Ammon's horn (tissue), 1 donor: ENCODE measurements around the gene PRPF6.

Experiments
- DNase-seq: peaks from one replicate; pipeline ENCODE4 v3.0.0-alpha.2; 2016; ENCODE audit warnings: low spot score

The PRPF6 gene

GRCh38 chr20:63980806-63981728 is at the start of gene PRPF6:
TSS of gene PRPF6 (plus strand) at chr20:63981132. CDS start at chr20:63981246, 114 bp downstream.
- peak; percentile 96 for DNase-seq

- DNase-seq: no peak
Measured at GRCh38 chr20:63931735-63932134, 49.2 kb upstream of the PRPF6 start.

- no peak for DNase-seq
Measured at GRCh38 chr20:63932606-63933160, 48.2 kb upstream of the PRPF6 start.

- DNase-seq: no peak
Measured at GRCh38 chr20:63933646-63934045, 47.3 kb upstream of the PRPF6 start.

GRCh38 chr20:63934271-63935068 is 46.5 kb upstream of the PRPF6 start:
- DNase-seq: no peak

GRCh38 chr20:63935447-63935846 is 45.5 kb upstream of the PRPF6 start:
- no peak for DNase-seq

- DNase-seq: no peak
Measured at GRCh38 chr20:63937596-63937995, 43.3 kb upstream of the PRPF6 start.

- DNase-seq: no peak
Measured at GRCh38 chr20:63939061-63939935, 41.6 kb upstream of the PRPF6 start.

GRCh38 chr20:63940071-63940471 is 40.9 kb upstream of the PRPF6 start:
- no peak for DNase-seq

GRCh38 chr20:63940472-63941266 is 40.3 kb upstream of the PRPF6 start:
- DNase-seq: no peak

- no peak for DNase-seq
Measured at GRCh38 chr20:63941282-63942081, 39.5 kb upstream of the PRPF6 start.

- DNase-seq: no peak
Measured at GRCh38 chr20:63942250-63942951, 38.5 kb upstream of the PRPF6 start.

GRCh38 chr20:63942969-63943807 is 37.7 kb upstream of the PRPF6 start:
- DNase-seq: no peak

GRCh38 chr20:63943808-63944077 is 37.2 kb upstream of the PRPF6 start:
- DNase-seq: no peak

GRCh38 chr20:63944078-63944941 is 36.6 kb upstream of the PRPF6 start:
- no peak for DNase-seq

- no peak for DNase-seq
Measured at GRCh38 chr20:63945031-63945658, 35.8 kb upstream of the PRPF6 start.
